HepG2 (cell line): ENCODE results near the gene DOK7. TPM values are rescaled to one million over a fixed set of nuclear protein-coding genes. Genes with fewer than 3 reads are reported as not detected.
A peak's percentile ranks its signal among the peaks of the same experiment; 100 is the strongest.

ENCODE experiments used
- ARID2 ChIP-seq: sonication (generic); formaldehyde crosslinking; IDR thresholded peaks from 2 replicates; pipeline ENCODE4 v1.8.1; 2022; ENCODE audit warnings: mild to moderate bottlenecking, missing genetic modification reagents, borderline replicate concordance
- ETV6 ChIP-seq: sonication (generic); formaldehyde crosslinking; conservative IDR thresholded peaks from 2 replicates; pipeline ENCODE4 v1.4.0; 2020; ENCODE audit warnings: missing genetic modification reagents
- FOXO1 ChIP-seq: sonication (generic); formaldehyde crosslinking; IDR thresholded peaks from 2 replicates; pipeline ENCODE4 v1.4.0; 2020; ENCODE audit warnings: missing genetic modification reagents
- KLF13 ChIP-seq: sonication (generic); formaldehyde crosslinking; IDR thresholded peaks from 2 replicates; pipeline ENCODE4 v1.4.0; 2020; ENCODE audit warnings: mild to moderate bottlenecking, missing genetic modification reagents
- MAFK ChIP-seq, 2 experiments: IDR thresholded peaks in 1 of 2; conservative IDR thresholded peaks in 1 of 2; 2 replicates each; pipeline ENCODE4 v1.6.1; 2011; ENCODE audit warnings: improper control_type of control experiment in 2 of 2, low read length in 2 of 2
- MXD4 ChIP-seq: IDR thresholded peaks from 2 replicates; pipeline ENCODE4 v1.6.1; 2016; ENCODE audit warnings: mild to moderate bottlenecking, missing biosample characterization, missing genetic modification reagents
- MXI1 ChIP-seq: IDR thresholded peaks from 3 replicates; pipeline ENCODE4 v1.6.1; 2012; ENCODE audit warnings: low read depth, low read length, inconsistent platforms, borderline replicate concordance
- MZF1 ChIP-seq: sonication (generic); formaldehyde crosslinking; IDR thresholded peaks from 2 replicates; pipeline ENCODE4 v1.8.1; 2023; ENCODE audit warnings: mild to moderate bottlenecking, missing genetic modification reagents, borderline replicate concordance
- NR2C2 ChIP-seq: sonication (generic); formaldehyde crosslinking; IDR thresholded peaks from 2 replicates; pipeline ENCODE4 v1.4.0; 2020; ENCODE audit warnings: missing genetic modification reagents, mild to moderate bottlenecking, moderate library complexity, borderline replicate concordance
- SALL1 ChIP-seq: sonication (generic); formaldehyde crosslinking; IDR thresholded peaks from 2 replicates; pipeline ENCODE4 v1.8.0; 2022; ENCODE audit warnings: mild to moderate bottlenecking, missing genetic modification reagents
- SMAD9 ChIP-seq: sonication (generic); formaldehyde crosslinking; IDR thresholded peaks from 2 replicates; pipeline ENCODE4 v1.5.1; 2020; ENCODE audit warnings: mild to moderate bottlenecking, missing genetic modification reagents
- SPEN ChIP-seq: sonication (generic); formaldehyde crosslinking; IDR thresholded peaks from 2 replicates; pipeline ENCODE4 v1.5.1; 2020; ENCODE audit warnings: low read depth, mild to moderate bottlenecking, missing genetic modification reagents
- ZKSCAN8 ChIP-seq: IDR thresholded peaks from 2 replicates; pipeline ENCODE4 v1.6.1; 2016; ENCODE audit warnings: borderline replicate concordance, missing genetic modification reagents, missing compliant biosample characterization
- ZNF180 ChIP-seq: sonication (generic); formaldehyde crosslinking; IDR thresholded peaks from 2 replicates; pipeline ENCODE4 v1.4.0; 2020; ENCODE audit warnings: low read depth, missing genetic modification reagents, borderline replicate concordance
- ZNF20 ChIP-seq: sonication (generic); formaldehyde crosslinking; IDR thresholded peaks from 2 replicates; pipeline ENCODE4 v1.4.0; 2020; ENCODE audit warnings: mild to moderate bottlenecking, moderate library complexity, missing genetic modification reagents
- ZNF326 ChIP-seq: sonication (generic); formaldehyde crosslinking; IDR thresholded peaks from 2 replicates; pipeline ENCODE4 v1.4.0; 2020; ENCODE audit warnings: missing genetic modification reagents, borderline replicate concordance
- ZNF496 ChIP-seq: sonication (generic); formaldehyde crosslinking; IDR thresholded peaks from 2 replicates; pipeline ENCODE4 v1.8.1; 2023; ENCODE audit warnings: mild to moderate bottlenecking, moderate library complexity, missing genetic modification reagents; ENCODE audit not compliant: insufficient replicate concordance
- ZNF614 ChIP-seq: IDR thresholded peaks from 2 replicates; pipeline ENCODE4 v1.6.1; 2018; ENCODE audit warnings: missing biosample characterization, missing genetic modification reagents, inconsistent platforms, borderline replicate concordance
- ZNF652 ChIP-seq: IDR thresholded peaks from 2 replicates; pipeline ENCODE4 v1.6.1; 2016; ENCODE audit warnings: low read depth, borderline replicate concordance
- ZNF660 ChIP-seq: sonication (generic); formaldehyde crosslinking; IDR thresholded peaks from 2 replicates; pipeline ENCODE4 v1.5.1; 2020; ENCODE audit warnings: mild to moderate bottlenecking, low read depth, missing genetic modification reagents, borderline replicate concordance
- polyA plus RNA-seq, 8 experiments: library from polyadenylated mRNA; depleted of rRNA in 3 of 8; stranded (reverse) in 7 of 8; unstranded in 1 of 8; fragments of >200 nt; fragmentation: Illumina TruSeq in 4 of 8; extraction: Trizol in 4 of 8; gene quantifications; 2 replicates each; pipeline versions ENCODE4 v1.2.1 to v1.2.3, GENCODE V29; 2011 to 2016; ENCODE audit warnings: low read depth in 4 of 8, missing spikeins in 1 of 8, mixed read lengths in 1 of 8; ENCODE audit not compliant: insufficient read depth in 1 of 8
- total RNA-seq, 5 experiments: library from RNA; depleted of rRNA; stranded (reverse); fragments of >200 nt; fragmentation: Illumina TruSeq; extraction: Trizol; gene quantifications; 2 replicates each; pipeline ENCODE4 v1.2.3, GENCODE V29; 2016; ENCODE audit warnings: low read depth in 1 of 5
- TF ChIP-seq, protein P1 (sequence below): sonication (generic); formaldehyde crosslinking; IDR thresholded peaks from 2 replicates; pipeline ENCODE4 v1.5.0; 2020; ENCODE audit warnings: mild to moderate bottlenecking, missing genetic modification reagents, borderline replicate concordance
- TF ChIP-seq, protein P2 (sequence below): sonication (generic); formaldehyde crosslinking; IDR thresholded peaks from 2 replicates; pipeline ENCODE4 v1.8.0; 2022; ENCODE audit warnings: missing genetic modification reagents, mild to moderate bottlenecking, inconsistent platforms, borderline replicate concordance
- TF ChIP-seq, protein P3 (sequence below): sonication (generic); formaldehyde crosslinking; IDR thresholded peaks from 2 replicates; pipeline ENCODE4 v1.8.0; 2022; ENCODE audit warnings: missing genetic modification reagents, mild to moderate bottlenecking, borderline replicate concordance
- TF ChIP-seq, protein P4 (sequence below): sonication (generic); formaldehyde crosslinking; conservative IDR thresholded peaks from 2 replicates; pipeline ENCODE4 v1.4.0; 2020; ENCODE audit warnings: missing genetic modification reagents

DOK7 gene
- total and polyA plus RNA-seq, 2 of the 13 experiments (the other 11 are each of a cell fraction or from before 2014, with no cell fraction given), result 0.03 to 0.07 TPM

DNA sequence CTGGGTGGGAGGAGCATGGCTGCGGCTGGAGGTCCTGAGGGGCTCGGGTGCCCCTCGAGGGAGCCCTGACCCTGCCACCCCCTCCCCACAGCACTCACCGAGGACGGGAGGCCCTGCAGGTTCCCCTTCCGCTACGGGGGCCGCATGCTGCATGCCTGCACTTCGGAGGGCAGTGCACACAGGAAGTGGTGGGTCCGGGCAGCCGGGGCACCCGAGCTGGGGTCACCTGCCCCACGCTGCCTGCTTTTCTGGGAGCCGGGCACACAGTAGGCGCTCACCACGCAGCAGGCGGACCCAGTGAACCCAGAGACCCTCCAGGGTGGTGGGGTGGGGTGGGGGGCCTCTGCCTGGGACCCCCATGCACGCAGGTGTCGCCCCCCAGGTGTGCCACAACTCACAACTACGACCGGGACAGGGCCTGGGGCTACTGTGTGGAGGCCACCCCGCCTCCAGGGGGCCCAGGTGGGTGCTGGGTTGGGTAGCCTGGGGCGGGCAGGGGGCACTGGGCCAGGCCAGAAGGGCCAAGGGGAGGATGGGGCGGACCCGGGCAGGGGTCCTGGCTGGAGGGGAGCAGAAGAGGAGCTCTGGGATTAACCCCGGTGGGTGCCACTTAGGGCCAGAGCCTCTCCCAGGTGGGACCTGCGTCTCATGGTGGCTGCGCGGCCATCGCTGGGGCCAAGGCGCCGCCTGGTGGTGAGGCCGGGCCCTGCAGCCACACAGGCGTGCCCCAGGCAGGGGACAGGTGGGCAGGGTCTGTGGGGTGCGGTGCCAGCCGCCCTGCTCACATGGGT lies 20.0 kb upstream of the DOK7 start (continued):
- TF ChIP-seq, protein P1, sequence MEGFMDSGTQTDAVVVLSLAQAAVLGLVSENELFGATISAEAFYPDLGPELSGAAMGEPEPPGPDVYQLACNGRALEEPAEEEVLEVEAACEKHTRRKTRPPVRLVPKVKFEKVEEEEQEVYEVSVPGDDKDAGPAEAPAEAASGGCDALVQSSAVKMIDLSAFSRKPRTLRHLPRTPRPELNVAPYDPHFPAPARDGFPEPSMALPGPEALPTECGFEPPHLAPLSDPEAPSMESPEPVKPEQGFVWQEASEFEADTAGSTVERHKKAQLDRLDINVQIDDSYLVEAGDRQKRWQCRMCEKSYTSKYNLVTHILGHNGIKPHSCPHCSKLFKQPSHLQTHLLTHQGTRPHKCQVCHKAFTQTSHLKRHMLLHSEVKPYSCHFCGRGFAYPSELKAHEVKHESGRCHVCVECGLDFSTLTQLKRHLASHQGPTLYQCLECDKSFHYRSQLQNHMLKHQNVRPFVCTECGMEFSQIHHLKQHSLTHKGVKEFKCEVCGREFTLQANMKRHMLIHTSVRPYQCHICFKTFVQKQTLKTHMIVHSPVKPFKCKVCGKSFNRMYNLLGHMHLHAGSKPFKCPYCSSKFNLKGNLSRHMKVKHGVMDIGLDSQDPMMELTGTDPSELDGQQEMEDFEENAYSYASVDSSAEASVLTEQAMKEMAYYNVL (CRISPR knock-in tag), result 0 out of 2 replicates have a peak, but pooled peaks have one; percentile 32
- 0 out of 2 replicates have a peak, but pooled peaks have one; percentile 35 for TF ChIP-seq ZNF652 (CRISPR knock-in tag)
- TF ChIP-seq MZF1 (CRISPR knock-in tag), result no peak
- TF ChIP-seq MXI1, result peak; percentile 39; the same call in 1 of the 3 replicates
- peak; percentile 61 for TF ChIP-seq NR2C2
- TF ChIP-seq, protein P2, sequence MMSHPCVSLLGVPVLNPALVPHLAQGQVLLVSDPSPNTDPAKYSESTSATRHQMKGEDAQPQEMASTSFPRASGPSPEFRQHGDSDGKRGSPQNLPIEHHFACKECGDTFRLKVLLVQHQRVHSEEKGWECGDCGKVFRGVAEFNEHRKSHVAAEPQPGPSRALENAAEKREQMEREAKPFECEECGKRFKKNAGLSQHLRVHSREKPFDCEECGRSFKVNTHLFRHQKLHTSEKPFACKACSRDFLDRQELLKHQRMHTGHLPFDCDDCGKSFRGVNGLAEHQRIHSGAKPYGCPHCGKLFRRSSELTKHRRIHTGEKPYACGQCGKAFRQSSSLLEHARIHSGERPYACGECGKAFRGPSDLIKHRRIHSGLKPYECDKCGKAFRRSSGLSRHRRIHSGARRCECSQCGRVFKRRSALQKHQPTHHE, result no peak
- no peak for TF ChIP-seq ZNF20 (CRISPR knock-in tag)
- TF ChIP-seq ETV6 (CRISPR knock-in tag), result no peak
- TF ChIP-seq KLF13 (CRISPR knock-in tag), result no peak
- TF ChIP-seq, protein P3, sequence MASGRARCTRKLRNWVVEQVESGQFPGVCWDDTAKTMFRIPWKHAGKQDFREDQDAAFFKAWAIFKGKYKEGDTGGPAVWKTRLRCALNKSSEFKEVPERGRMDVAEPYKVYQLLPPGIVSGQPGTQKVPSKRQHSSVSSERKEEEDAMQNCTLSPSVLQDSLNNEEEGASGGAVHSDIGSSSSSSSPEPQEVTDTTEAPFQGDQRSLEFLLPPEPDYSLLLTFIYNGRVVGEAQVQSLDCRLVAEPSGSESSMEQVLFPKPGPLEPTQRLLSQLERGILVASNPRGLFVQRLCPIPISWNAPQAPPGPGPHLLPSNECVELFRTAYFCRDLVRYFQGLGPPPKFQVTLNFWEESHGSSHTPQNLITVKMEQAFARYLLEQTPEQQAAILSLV (CRISPR knock-in tag), result 0 out of 2 replicates have a peak, but pooled peaks have one; percentile 6
- no peak for TF ChIP-seq ZNF496 (CRISPR knock-in tag)
- TF ChIP-seq ZKSCAN8 (CRISPR knock-in tag), result no peak
- no peak for TF ChIP-seq MAFK (conservative IDR thresholded peaks at IDR 0.05 in 1 of 2, IDR thresholded peaks at IDR 0.05 in 1 of 2; ENCODE audit: low read length in 2 of 2)
- no peak for TF ChIP-seq SMAD9 (CRISPR knock-in tag)
- TF ChIP-seq ZNF326, result no peak
- TF ChIP-seq, protein P4, sequence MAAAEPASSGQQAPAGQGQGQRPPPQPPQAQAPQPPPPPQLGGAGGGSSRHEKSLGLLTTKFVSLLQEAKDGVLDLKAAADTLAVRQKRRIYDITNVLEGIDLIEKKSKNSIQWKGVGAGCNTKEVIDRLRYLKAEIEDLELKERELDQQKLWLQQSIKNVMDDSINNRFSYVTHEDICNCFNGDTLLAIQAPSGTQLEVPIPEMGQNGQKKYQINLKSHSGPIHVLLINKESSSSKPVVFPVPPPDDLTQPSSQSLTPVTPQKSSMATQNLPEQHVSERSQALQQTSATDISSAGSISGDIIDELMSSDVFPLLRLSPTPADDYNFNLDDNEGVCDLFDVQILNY, result 0 out of 2 replicates have a peak, but pooled peaks have one; percentile 44
- TF ChIP-seq FOXO1 (CRISPR knock-in tag), result peak; percentile 47; the same call in 1 of the 2 replicates
- TF ChIP-seq SPEN (CRISPR knock-in tag), result no peak
- no peak for TF ChIP-seq ZNF180
- TF ChIP-seq SALL1, result peak; percentile 64
- TF ChIP-seq MXD4 (CRISPR knock-in tag), result 0 out of 2 replicates have a peak, but pooled peaks have one; percentile 45
- no peak for TF ChIP-seq ARID2 (CRISPR knock-in tag)
- no peak for TF ChIP-seq ZNF614 (CRISPR knock-in tag)
- TF ChIP-seq ZNF660 (CRISPR knock-in tag), result 0 out of 2 replicates have a peak, but pooled peaks have one; percentile 56
